B cell (primary cell): ENCODE results near the gene OXER1. TPM values are rescaled to one million over a fixed set of nuclear protein-coding genes. Genes with fewer than 3 reads are reported as not detected.

Experiments
- ATAC-seq: fragments of 200-7000 bp; cut with Tn5 transposase; one replicate; pipeline ENCODE4 v1.10.0; 2021; ENCODE audit warnings: low read depth, mild to moderate bottlenecking, moderate number of reproducible peaks, moderate library complexity
- CTCF ChIA-PET: fragments of 350-600 bp; sonication (Branson Sonifier 250); formaldehyde crosslinking; loops from one replicate; lab custom pipeline; 2021; ENCODE audit warnings: antibody characterized with exemption, inconsistent platforms; lab: Charles Lee
- POLR2A ChIA-PET: fragments of 350-600 bp; sonication (Branson Sonifier 250); formaldehyde crosslinking; loops from one replicate; lab custom pipeline; 2021; ENCODE audit warnings: antibody characterized with exemption; lab: Charles Lee
- DNase-seq: peaks from one replicate; pipeline ENCODE4 v3.0.0; 2013
- H2AFZ ChIP-seq: 2 replicates; pipeline ENCODE4 v1.6.1; 2012; ENCODE audit warnings: mild to moderate bottlenecking, low read depth, low read length; ENCODE audit not compliant: insufficient read depth, poor library complexity, severe bottlenecking
- H3K27ac ChIP-seq, 2 donors: 1 replicate in 1 of 2; 2 replicates in 1 of 2; pipeline ENCODE4 v1.5.1; 2012 to 2013; ENCODE audit warnings: low read length in 2 of 2, mild to moderate bottlenecking in 2 of 2, moderate library complexity in 1 of 2
- H3K27me3 ChIP-seq, 4 experiments: fragments of 200-600 bp in 1 of 4; sonication (generic) in 1 of 4; replicated peaks in 1 of 4; 1 replicate in 2 of 4; 2 replicates in 2 of 4; pipeline versions ENCODE4 v1.6.1 to v1.7.0; 2013 to 2016; ENCODE audit warnings: low read length in 3 of 4, mild to moderate bottlenecking in 2 of 4, mixed read lengths in 1 of 4, moderate library complexity in 1 of 4; ENCODE audit not compliant: insufficient read depth in 4 of 4, control insufficient read depth in 3 of 4; ENCODE audit errors: control extremely low read depth in 1 of 4
- H3K36me3 ChIP-seq, 2 experiments: replicated peaks in 1 of 2; 1 replicate in 1 of 2; 2 replicates in 1 of 2; pipeline versions ENCODE4 v1.6.1 to v1.7.1; 2013; ENCODE audit warnings: low read length in 1 of 2; ENCODE audit not compliant: insufficient read depth in 2 of 2, control insufficient read depth in 1 of 2; ENCODE audit errors: control extremely low read depth in 1 of 2, extremely low read depth in 1 of 2
- H3K4me1 ChIP-seq, 2 donors: fragments of 200-600 bp in 1 of 2; sonication (generic) in 1 of 2; 1 replicate in 1 of 2; 2 replicates in 1 of 2; pipeline versions ENCODE4 v1.5.1 to v1.6.1; 2013 to 2017; ENCODE audit warnings: low read length in 2 of 2; ENCODE audit not compliant: control insufficient read depth in 2 of 2, insufficient read depth in 2 of 2
- H3K4me2 ChIP-seq: replicated peaks from 2 replicates; pipeline ENCODE3; 2012; ENCODE audit warnings: mild to moderate bottlenecking, low read depth, low read length; ENCODE audit not compliant: poor library complexity, severe bottlenecking
- H3K4me3 ChIP-seq, 5 experiments: fragments of 200-600 bp in 1 of 5; sonication (generic) in 1 of 5; 1 replicate in 3 of 5; 2 replicates in 2 of 5; pipeline versions ENCODE4 v1.5.1 to v1.7.0; 2011 to 2016; ENCODE audit warnings: low read length in 4 of 5, mild to moderate bottlenecking in 4 of 5, low read depth in 2 of 5, control low read depth in 1 of 5, moderate library complexity in 1 of 5; ENCODE audit not compliant: insufficient read depth in 1 of 5; ENCODE audit errors: control extremely low read depth in 1 of 5, extremely low read depth in 1 of 5
- H3K79me2 ChIP-seq: fragments of 200-600 bp; sonication (generic); one replicate; pipeline ENCODE4 v1.6.0; 2016; ENCODE audit warnings: low read length; ENCODE audit not compliant: control insufficient read depth, insufficient read depth
- H3K9ac ChIP-seq: fragments of 200-600 bp; sonication (generic); 2 replicates; pipeline ENCODE4 v1.6.1; 2017; ENCODE audit warnings: mild to moderate bottlenecking, low read length, moderate library complexity
- H3K9me3 ChIP-seq, 3 donors: one replicate each; pipeline versions ENCODE4 v1.6.1 to v1.7.1; 2013; ENCODE audit warnings: low read length in 2 of 3; ENCODE audit not compliant: control insufficient read depth in 2 of 3, insufficient read depth in 1 of 3; ENCODE audit errors: control extremely low read depth in 1 of 3
- H4K20me1 ChIP-seq: 2 replicates; pipeline ENCODE4 v1.6.0; 2012; ENCODE audit warnings: mild to moderate bottlenecking, low read length; ENCODE audit not compliant: insufficient read depth, control insufficient read depth, poor library complexity, severe bottlenecking
- H3K27ac Mint-ChIP-seq: one replicate; pipeline ENCODE4 v1.8.0; 2021; ENCODE audit warnings: mixed read lengths
- H3K27me3 Mint-ChIP-seq: one replicate; pipeline ENCODE4 v1.8.0; 2021; ENCODE audit warnings: mixed read lengths
- H3K4me1 Mint-ChIP-seq: one replicate; pipeline ENCODE4 v1.8.0; 2021; ENCODE audit warnings: mixed read lengths
- H3K4me3 Mint-ChIP-seq: one replicate; pipeline ENCODE4 v1.8.0; 2021; ENCODE audit warnings: mixed read lengths
- H3K9me3 Mint-ChIP-seq: one replicate; pipeline ENCODE4 v1.8.0; 2022; ENCODE audit warnings: mixed read lengths; ENCODE audit not compliant: insufficient read depth
- EZH2 ChIP-seq: IDR thresholded peaks from 2 replicates; pipeline ENCODE4 v1.6.1; 2012; ENCODE audit warnings: borderline replicate concordance, low read depth, mild to moderate bottlenecking, moderate library complexity, low read length; ENCODE audit not compliant: insufficient read depth, poor library complexity, severe bottlenecking
- WGBS: methylation state at CpG from one replicate; pipeline ENCODE4 v1.1.5; 2013; ENCODE audit warnings: missing lambda C conversion rate; ENCODE audit not compliant: insufficient coverage; 5-methylcytosine and 5-hydroxymethylcytosine counted together
- intact Hi-C: fragments of 100-400 bp; cut with micrococcal nuclease; formaldehyde crosslinking; loops from one replicate; pipeline ENCODE4 v1.10.0; 2022
- polyA plus RNA-seq: library from polyadenylated mRNA; depleted of rRNA; stranded (reverse); fragments of >200 nt; gene quantifications from 2 replicates; pipeline ENCODE4 v1.2.3, GENCODE V29; 2012
- total RNA-seq, 2 donors: library from RNA; stranded (reverse); fragments of 120-200 nt in 1 of 2; gene quantifications; 1 replicate in 1 of 2; 2 replicates in 1 of 2; pipeline versions ENCODE4 v1.2.3 to v1.2.4, GENCODE V29; 2013 to 2022
- TF ChIP-seq, protein P1 (sequence below): fragments of 200-600 bp; IDR thresholded peaks from one replicate; pipeline ENCODE4 v1.8.0; 2022; ENCODE audit warnings: antibody characterized with exemption, mild to moderate bottlenecking

Gene OXER1
- total and polyA plus RNA-seq, 2 donors (not counting 1 experiment from before 2014, with no cell fraction given), result 3.2 to 3.3 TPM

GRCh38 chr2:42787788-42788477 is 24.0 kb upstream of the OXER1 start:
- Histone ChIP-seq H3K4me1 (peaks cover 6 to 11% of the 10 kb centered on the region in 2 donors), H3K79me2 (peaks cover 30% of the 10 kb centered on the region), H3K9me3 (no peaks in the 10 kb centered on the region), H3K27ac (no peak overlapping the region), H4K20me1 (no peaks in the 10 kb centered on the region), H3K4me2 (no peak overlapping the region), H3K36me3 (no peaks in the 10 kb centered on the region), H3K4me3 (no peak overlapping the region), H3K9ac (no peak overlapping the region), H2AFZ (no peak overlapping the region), H3K27me3 (no peaks in the 10 kb centered on the region)
- 79% methylated on average over 6 of the region's 12 CpGs for WGBS
- Mint-ChIP-seq H3K4me1 (peaks cover 14% of the 10 kb centered on the region), H3K27me3 (no peaks in the 10 kb centered on the region), H3K4me3 (no peak overlapping the region), H3K27ac (no peak overlapping the region), H3K9me3 (no peaks in the 10 kb centered on the region)
- ChIA-PET POLR2A (no interaction called here), CTCF (no interaction called here)
- intact Hi-C loops, result no loop called here
- DNase-seq, result no peak
- ATAC-seq, result no peak
- TF ChIP-seq, protein P1, sequence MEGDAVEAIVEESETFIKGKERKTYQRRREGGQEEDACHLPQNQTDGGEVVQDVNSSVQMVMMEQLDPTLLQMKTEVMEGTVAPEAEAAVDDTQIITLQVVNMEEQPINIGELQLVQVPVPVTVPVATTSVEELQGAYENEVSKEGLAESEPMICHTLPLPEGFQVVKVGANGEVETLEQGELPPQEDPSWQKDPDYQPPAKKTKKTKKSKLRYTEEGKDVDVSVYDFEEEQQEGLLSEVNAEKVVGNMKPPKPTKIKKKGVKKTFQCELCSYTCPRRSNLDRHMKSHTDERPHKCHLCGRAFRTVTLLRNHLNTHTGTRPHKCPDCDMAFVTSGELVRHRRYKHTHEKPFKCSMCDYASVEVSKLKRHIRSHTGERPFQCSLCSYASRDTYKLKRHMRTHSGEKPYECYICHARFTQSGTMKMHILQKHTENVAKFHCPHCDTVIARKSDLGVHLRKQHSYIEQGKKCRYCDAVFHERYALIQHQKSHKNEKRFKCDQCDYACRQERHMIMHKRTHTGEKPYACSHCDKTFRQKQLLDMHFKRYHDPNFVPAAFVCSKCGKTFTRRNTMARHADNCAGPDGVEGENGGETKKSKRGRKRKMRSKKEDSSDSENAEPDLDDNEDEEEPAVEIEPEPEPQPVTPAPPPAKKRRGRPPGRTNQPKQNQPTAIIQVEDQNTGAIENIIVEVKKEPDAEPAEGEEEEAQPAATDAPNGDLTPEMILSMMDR, result no peak
- TF ChIP-seq EZH2, result no peak

GRCh38 chr2:42787424-42787787 is 23.5 kb upstream of the OXER1 start:
- Histone ChIP-seq H3K9me3 (no peaks in the 10 kb centered on the region), H3K27ac (no peak overlapping the region), H3K9ac (no peak overlapping the region), H3K79me2 (peaks cover 29% of the 10 kb centered on the region), H2AFZ (no peak overlapping the region), H3K4me2 (no peak overlapping the region), H3K4me1 (peaks cover 6 to 11% of the 10 kb centered on the region in 2 donors), H4K20me1 (no peaks in the 10 kb centered on the region), H3K4me3 (no peak overlapping the region), H3K27me3 (no peaks in the 10 kb centered on the region), H3K36me3 (no peaks in the 10 kb centered on the region)
- CTCF ChIA-PET, result no interaction called here
- peaks cover 14% of the 10 kb centered on the region for H3K4me1 Mint-ChIP-seq
- no peaks in the 10 kb centered on the region for H3K27me3 Mint-ChIP-seq
- no peaks in the 10 kb centered on the region for H3K9me3 Mint-ChIP-seq
- TF ChIP-seq, protein P1, result no peak
- TF ChIP-seq EZH2, result no peak
- ATAC-seq, result no peak
- H3K4me3 Mint-ChIP-seq, result no peak overlapping the region
- WGBS, result 92% methylated on average over 2 of the region's 3 CpGs
- no peak for DNase-seq
- intact Hi-C loops, result no loop called here
- H3K27ac Mint-ChIP-seq, result no peak overlapping the region
- POLR2A ChIA-PET, result no interaction called here
